ENCODE measurements around the gene GSS.

GRCh38 chr20:34983995-34984735, 28.6 kb upstream of the GSS start:
- TF ChIP-seq POLR2AphosphoS5 (IDR thresholded peaks at IDR 0.05) (no peak), POLR2A (IDR thresholded peaks at IDR 0.05) (no peak), EP300 (IDR thresholded peaks at IDR 0.05; ENCODE audit: low read depth) (no peak)
- TF ChIP-seq, protein P1, sequence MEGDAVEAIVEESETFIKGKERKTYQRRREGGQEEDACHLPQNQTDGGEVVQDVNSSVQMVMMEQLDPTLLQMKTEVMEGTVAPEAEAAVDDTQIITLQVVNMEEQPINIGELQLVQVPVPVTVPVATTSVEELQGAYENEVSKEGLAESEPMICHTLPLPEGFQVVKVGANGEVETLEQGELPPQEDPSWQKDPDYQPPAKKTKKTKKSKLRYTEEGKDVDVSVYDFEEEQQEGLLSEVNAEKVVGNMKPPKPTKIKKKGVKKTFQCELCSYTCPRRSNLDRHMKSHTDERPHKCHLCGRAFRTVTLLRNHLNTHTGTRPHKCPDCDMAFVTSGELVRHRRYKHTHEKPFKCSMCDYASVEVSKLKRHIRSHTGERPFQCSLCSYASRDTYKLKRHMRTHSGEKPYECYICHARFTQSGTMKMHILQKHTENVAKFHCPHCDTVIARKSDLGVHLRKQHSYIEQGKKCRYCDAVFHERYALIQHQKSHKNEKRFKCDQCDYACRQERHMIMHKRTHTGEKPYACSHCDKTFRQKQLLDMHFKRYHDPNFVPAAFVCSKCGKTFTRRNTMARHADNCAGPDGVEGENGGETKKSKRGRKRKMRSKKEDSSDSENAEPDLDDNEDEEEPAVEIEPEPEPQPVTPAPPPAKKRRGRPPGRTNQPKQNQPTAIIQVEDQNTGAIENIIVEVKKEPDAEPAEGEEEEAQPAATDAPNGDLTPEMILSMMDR (IDR thresholded peaks at IDR 0.05), result no peak

Data from transverse colon (tissue), 4 donors.